GM12875 (cell line): Measurements from ENCODE around the gene EIF2S2.

Experiments
- H3K4me3 ChIP-seq: one replicate; pipeline ENCODE4 v1.5.1; 2011; ENCODE audit warnings: low read depth, low read length, control low read depth
- TF ChIP-seq, protein P1 (sequence below): IDR thresholded peaks from 2 replicates; pipeline ENCODE4 v1.5.1; 2011; ENCODE audit warnings: low read depth, mild to moderate bottlenecking, control low read depth, inconsistent platforms, low read length, moderate library complexity, borderline replicate concordance; ENCODE audit not compliant: insufficient read depth

EIF2S2 gene

GRCh38 chr20:34124469-34125249 is 12.6 kb upstream of the EIF2S2 start:
- TF ChIP-seq, protein P1, sequence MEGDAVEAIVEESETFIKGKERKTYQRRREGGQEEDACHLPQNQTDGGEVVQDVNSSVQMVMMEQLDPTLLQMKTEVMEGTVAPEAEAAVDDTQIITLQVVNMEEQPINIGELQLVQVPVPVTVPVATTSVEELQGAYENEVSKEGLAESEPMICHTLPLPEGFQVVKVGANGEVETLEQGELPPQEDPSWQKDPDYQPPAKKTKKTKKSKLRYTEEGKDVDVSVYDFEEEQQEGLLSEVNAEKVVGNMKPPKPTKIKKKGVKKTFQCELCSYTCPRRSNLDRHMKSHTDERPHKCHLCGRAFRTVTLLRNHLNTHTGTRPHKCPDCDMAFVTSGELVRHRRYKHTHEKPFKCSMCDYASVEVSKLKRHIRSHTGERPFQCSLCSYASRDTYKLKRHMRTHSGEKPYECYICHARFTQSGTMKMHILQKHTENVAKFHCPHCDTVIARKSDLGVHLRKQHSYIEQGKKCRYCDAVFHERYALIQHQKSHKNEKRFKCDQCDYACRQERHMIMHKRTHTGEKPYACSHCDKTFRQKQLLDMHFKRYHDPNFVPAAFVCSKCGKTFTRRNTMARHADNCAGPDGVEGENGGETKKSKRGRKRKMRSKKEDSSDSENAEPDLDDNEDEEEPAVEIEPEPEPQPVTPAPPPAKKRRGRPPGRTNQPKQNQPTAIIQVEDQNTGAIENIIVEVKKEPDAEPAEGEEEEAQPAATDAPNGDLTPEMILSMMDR, result no peak
- H3K4me3 ChIP-seq, result no peak overlapping the region

GRCh38 chr20:34123309-34123708 is 11.3 kb upstream of the EIF2S2 start:
- TF ChIP-seq, protein P1, result no peak

DNA sequence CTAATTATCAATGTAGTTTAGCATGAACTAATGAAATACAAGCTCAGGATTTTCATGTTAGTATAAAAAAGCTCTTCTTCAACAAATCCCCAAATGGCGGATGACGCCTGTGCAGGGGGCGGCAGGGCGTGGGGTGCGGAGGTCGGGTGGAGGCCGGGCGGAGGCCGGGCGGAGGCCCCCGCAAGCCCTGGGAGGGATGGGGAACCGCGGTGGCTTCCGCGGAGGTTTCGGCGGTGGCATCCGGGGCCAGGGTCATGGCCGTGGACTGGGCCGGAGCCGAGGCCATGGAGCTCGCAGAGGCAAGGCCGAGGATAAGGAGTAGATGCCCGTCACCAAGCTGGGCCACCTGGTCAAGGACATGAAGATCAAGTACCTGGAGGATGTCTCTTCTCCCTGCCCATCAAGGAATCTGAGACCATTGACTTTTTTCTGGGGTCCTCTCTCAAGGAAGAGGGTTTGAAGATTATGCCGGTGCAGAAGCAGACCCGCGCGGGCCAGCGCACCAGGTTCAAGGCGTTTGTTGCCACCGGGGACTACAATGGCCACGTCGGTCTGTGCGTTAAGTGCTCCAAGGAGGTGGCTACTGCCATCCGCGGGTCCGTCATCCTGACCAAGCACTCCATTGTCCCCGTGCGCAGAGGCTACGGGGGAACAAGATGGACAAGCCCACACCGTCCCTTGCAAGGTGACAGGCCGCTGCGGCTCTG is 10.4 kb upstream of the EIF2S2 start:
- H3K4me3 ChIP-seq, result no peak overlapping the region
- TF ChIP-seq, protein P1, result no peak

More at GRCh38 chr20:34123309-34123708, 11.3 kb upstream of the EIF2S2 start:
- no peak overlapping the region for H3K4me3 ChIP-seq

DNA sequence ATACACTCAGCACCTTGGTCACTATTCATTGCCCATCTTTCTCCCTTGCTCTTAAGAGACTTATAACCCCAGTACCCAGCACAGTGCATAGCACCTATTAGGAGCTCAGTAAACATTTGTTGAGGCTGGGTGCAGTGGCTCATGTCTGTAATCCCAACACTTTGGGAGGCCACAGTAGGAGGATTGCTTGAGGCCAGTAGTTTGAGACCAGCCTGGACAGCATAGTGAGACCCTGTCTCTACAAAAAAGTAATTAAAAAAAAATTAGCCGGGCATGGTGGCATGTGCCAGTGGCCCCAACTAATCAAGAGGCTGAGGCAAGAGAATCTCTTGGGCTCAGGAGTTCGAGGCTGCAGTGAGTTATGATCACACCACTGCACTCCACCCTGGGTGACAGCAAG is 8.2 kb upstream of the EIF2S2 start:
- TF ChIP-seq, protein P1, result no peak
- H3K4me3 ChIP-seq, result no peak overlapping the region

GRCh38 chr20:34115232-34115631 is 3.2 kb upstream of the EIF2S2 start:
- TF ChIP-seq, protein P1, result no peak
- H3K4me3 ChIP-seq, result no peak overlapping the region

DNA sequence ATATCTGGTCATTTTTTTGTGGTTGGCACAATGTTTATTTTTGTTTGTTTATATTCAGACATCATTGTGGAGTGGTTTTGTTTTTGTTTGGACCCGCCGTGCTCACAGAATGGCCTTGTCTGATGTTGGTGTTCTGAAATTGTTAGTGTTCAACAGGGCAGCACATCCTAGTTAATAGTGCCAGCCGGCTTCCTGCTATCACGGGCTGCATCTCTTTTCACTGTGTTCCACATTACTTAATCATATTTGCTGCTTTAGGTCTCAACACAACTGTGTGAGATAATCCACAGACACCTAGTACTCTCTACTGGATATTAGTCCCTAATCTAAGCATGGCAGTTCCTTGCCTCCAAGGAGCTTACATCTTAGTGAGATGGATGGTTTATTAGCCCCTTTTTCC is 2.8 kb upstream of the EIF2S2 start:
- no peak overlapping the region for H3K4me3 ChIP-seq
- TF ChIP-seq, protein P1, result no peak
